ENCODE data around the gene VCL. TPM values are rescaled to one million over a fixed set of nuclear protein-coding genes. Genes with fewer than 3 reads are reported as not detected.

Gene VCL
- total and polyA plus RNA-seq, 2 of the 8 experiments (the other 6 are each of a cell fraction or from before 2014, with no cell fraction given), result 119 to 377 TPM

- Histone ChIP-seq H3K4me2 (ENCODE audit: insufficient read depth in 1 of 2, low read depth in 2 of 2, low read length in 2 of 2) (no peak overlapping the region), H2BK5ac (ENCODE audit: low read depth, low read length) (no peak overlapping the region), H2AK5ac (ENCODE audit: low read depth, low read length) (no peak overlapping the region), H4K20me1 (replicated peaks in 1 of 2; ENCODE audit: control insufficient read depth in 1 of 2, insufficient read depth in 2 of 2, low read length in 2 of 2) (no peaks in the 10 kb centered on the region), H3K4me3 (ENCODE audit: extremely low read depth in 1 of 4, insufficient read depth in 2 of 4, low read depth in 3 of 4, low read length in 4 of 4) (no peak overlapping the region), H4K5ac (ENCODE audit: insufficient read length, low read depth, low read length) (no peak overlapping the region), H3K4ac (replicated peaks; ENCODE audit: insufficient read length, low read depth, low read length) (no peak overlapping the region), H3K9me3 (ENCODE audit: insufficient read depth in 2 of 2, low read depth in 1 of 2, low read length in 1 of 2) (no peaks in the 10 kb centered on the region), H3K36me3 (ENCODE audit: control insufficient read depth in 2 of 4, insufficient read depth in 4 of 4, low read length in 3 of 4) (peaks cover 2 to 53% (median 19%) of the 10 kb centered on the region in 4 experiments), H3K23ac (ENCODE audit: insufficient read length) (no peak overlapping the region), H3K56ac (replicated peaks; ENCODE audit: insufficient read length, low read depth, low read length) (no peak overlapping the region), H3K79me1 (ENCODE audit: low read depth, low read length) (no peaks in the 10 kb centered on the region; the same call in 1 of the 2 replicates), H2AFZ (ENCODE audit: low read length) (no peak overlapping the region), H2BK120ac (replicated peaks; ENCODE audit: low read depth, low read length) (no peak overlapping the region), H2BK20ac (ENCODE audit: low read length) (no peak overlapping the region), H3K79me2 (ENCODE audit: control insufficient read depth in 1 of 2, insufficient read depth in 2 of 2, low read length in 2 of 2) (peaks cover 0 to 42% of the 10 kb centered on the region in 2 experiments; a peak in 2 of 4 replicates), H3K23me2 (ENCODE audit: low read depth, low read length) (no peaks in the 10 kb centered on the region), H4K91ac (replicated peaks; ENCODE audit: insufficient read length, low read length) (no peak overlapping the region), H3K4me1 (replicated peaks in 1 of 4; ENCODE audit: control insufficient read depth in 3 of 4, insufficient read depth in 4 of 4, low read length in 3 of 4) (peaks cover 0 to 3% (median 1%) of the 10 kb centered on the region in 4 experiments; a peak in 3 of 7 replicates), H3K27ac (ENCODE audit: low read depth, low read length) (no peak overlapping the region), H3K9ac (replicated peaks in 1 of 4; ENCODE audit: extremely low read depth in 1 of 4, low read depth in 3 of 4, low read length in 3 of 4) (no peak overlapping the region), H3K18ac (ENCODE audit: extremely low read depth, low read length) (no peak overlapping the region), H2BK15ac (ENCODE audit: low read length) (no peak overlapping the region), H3K14ac (ENCODE audit: insufficient read length) (no peak overlapping the region), H3K27me3 (replicated peaks in 1 of 4; ENCODE audit: control insufficient read depth in 3 of 4, extremely low read depth in 1 of 4, insufficient read depth in 3 of 4, low read length in 3 of 4) (no peaks in the 10 kb centered on the region), H4K8ac (ENCODE audit: extremely low read depth, insufficient read depth, low read length) (no peak overlapping the region), H2BK12ac (ENCODE audit: low read depth, low read length) (no peak overlapping the region)
- CTCF ChIA-PET (ENCODE audit: partially characterized antibody), result no interaction called here
- POLR2A ChIA-PET (ENCODE audit: partially characterized antibody), result no interaction called here
- DNase-seq (ENCODE audit: low read depth in 1 of 2, low spot score in 2 of 2) (no peak), FAIRE-seq (no peak)
- WGBS, 2 experiments (ENCODE audit: extremely low coverage in 1 of 2, insufficient coverage in 1 of 2, insufficient read length in 1 of 2, insufficient replicate concordance in 2 of 2, low coverage in 1 of 2, low lambda C conversion rate in 2 of 2, missing lambda C conversion rate in 1 of 2), result 93% methylated on average over 6 of the region's 6 CpGs; no CpG with 5 or more reads in 1 of the 2 experiments
- TF ChIP-seq ATF3 (IDR thresholded peaks at IDR 0.05; ENCODE audit: insufficient read depth, low read depth, low read length), result no peak
- TF ChIP-seq RXRA (IDR thresholded peaks at IDR 0.05; ENCODE audit: insufficient read depth, low read depth, low read length), result no peak
- no peak for TF ChIP-seq MAX (IDR thresholded peaks at IDR 0.05)
- TF ChIP-seq NRF1 (IDR thresholded peaks at IDR 0.05; ENCODE audit: low read depth, low read length), result no peak
- no peak for TF ChIP-seq SP1 (IDR thresholded peaks at IDR 0.05; ENCODE audit: low read depth, low read length)
- no peak for TF ChIP-seq CTCF (IDR thresholded peaks at IDR 0.05; ENCODE audit: control extremely low read depth in 1 of 3, insufficient read depth in 1 of 3, low read depth in 1 of 3, low read length in 3 of 3)
- no peak for TF ChIP-seq HDAC2 (IDR thresholded peaks at IDR 0.05; ENCODE audit: borderline replicate concordance in 1 of 2, low read depth in 2 of 2, low read length in 2 of 2)
- TF ChIP-seq SIX5 (IDR thresholded peaks at IDR 0.05; ENCODE audit: low read depth, low read length), result no peak
- TF ChIP-seq CREB1 (IDR thresholded peaks at IDR 0.05), result no peak
- TF ChIP-seq BACH1 (IDR thresholded peaks at IDR 0.05; ENCODE audit: low read length), result no peak
- no peak for TF ChIP-seq FOSL1 (IDR thresholded peaks at IDR 0.05; ENCODE audit: insufficient read depth, low read depth, low read length)
These were observed 74.6 kb downstream of the VCL start for GRCh38 chr10:74072503-74072902.

Data from H1 (cell line).